Measurements from ENCODE around the gene OLFML2B.

GRCh38 chr1:161973924-161974845 lies 49.5 kb downstream of the OLFML2B start:
- TF ChIP-seq CEBPB (IDR thresholded peaks at IDR 0.05) (no peak), POLR2A (IDR thresholded peaks at IDR 0.05; ENCODE audit: low read length) (no peak), EHMT2 (IDR thresholded peaks at IDR 0.05; ENCODE audit: low read depth) (no peak), CTCF (IDR thresholded peaks at IDR 0.05) (no peak), RFX5 (IDR thresholded peaks at IDR 0.05) (no peak), JUN (IDR thresholded peaks at IDR 0.05) (no peak), SMC3 (IDR thresholded peaks at IDR 0.05) (no peak), SREBF2 (IDR thresholded peaks at IDR 0.05) (no peak), MAZ (IDR thresholded peaks at IDR 0.05; ENCODE audit: borderline replicate concordance, low read depth, low read length) (no peak), CBX2 (IDR thresholded peaks at IDR 0.05; ENCODE audit: borderline replicate concordance, low read depth) (no peak)
- TF ChIP-seq, protein P1, sequence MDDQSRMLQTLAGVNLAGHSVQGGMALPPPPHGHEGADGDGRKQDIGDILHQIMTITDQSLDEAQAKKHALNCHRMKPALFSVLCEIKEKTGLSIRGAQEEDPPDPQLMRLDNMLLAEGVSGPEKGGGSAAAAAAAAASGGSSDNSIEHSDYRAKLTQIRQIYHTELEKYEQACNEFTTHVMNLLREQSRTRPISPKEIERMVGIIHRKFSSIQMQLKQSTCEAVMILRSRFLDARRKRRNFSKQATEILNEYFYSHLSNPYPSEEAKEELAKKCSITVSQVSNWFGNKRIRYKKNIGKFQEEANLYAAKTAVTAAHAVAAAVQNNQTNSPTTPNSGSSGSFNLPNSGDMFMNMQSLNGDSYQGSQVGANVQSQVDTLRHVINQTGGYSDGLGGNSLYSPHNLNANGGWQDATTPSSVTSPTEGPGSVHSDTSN (IDR thresholded peaks at IDR 0.05), result no peak
